IMR-90 (cell line): Measurements from ENCODE around the gene AGFG1. TPM values are rescaled to one million over a fixed set of nuclear protein-coding genes. Genes with fewer than 3 reads are reported as not detected.

Source experiments
- ATAC-seq: fragments of 200-7000 bp; cut with Tn5 transposase; 2 replicates; pipeline ENCODE4 v1.9.1; 2020; ENCODE audit warnings: low read depth, mild to moderate bottlenecking, moderate library complexity
- BruUV-seq: library from RNA; stranded (reverse); fragments of 400-500 nt; replicated peaks from 2 replicates; lab custom pipeline; 2021; lab: Mats Ljungman, UMichigan
- CTCF ChIA-PET: fragments of 300-600 bp; formaldehyde crosslinking; extraction: SDS; loops from one replicate; lab custom pipeline; 2021; ENCODE audit warnings: antibody characterized with exemption; lab: Yijun Ruan, JAX
- POLR2A ChIA-PET: fragments of 300-600 bp; sonication (Branson Sonifier 250); formaldehyde crosslinking; loops from one replicate; lab custom pipeline; 2022; ENCODE audit warnings: antibody characterized with exemption; ENCODE audit not compliant: unreplicated experiment; lab: Charles Lee
- DNase-seq: peaks from one replicate; pipeline ENCODE4 v3.0.0; 2013
- H2AFZ ChIP-seq: replicated peaks from 2 replicates; pipeline ENCODE3; 2013; ENCODE audit warnings: low read length, mild to moderate bottlenecking; ENCODE audit not compliant: poor library complexity
- H2AK5ac ChIP-seq: 2 replicates; pipeline ENCODE4 v1.6.1; 2013; ENCODE audit warnings: low read depth, low read length, inconsistent platforms
- H2AK9ac ChIP-seq: replicated peaks from 2 replicates; pipeline ENCODE3; 2013; ENCODE audit warnings: mild to moderate bottlenecking, low read depth, low read length, moderate library complexity; ENCODE audit not compliant: poor library complexity
- H2BK120ac ChIP-seq: 2 replicates; pipeline ENCODE4 v1.6.1; 2013; ENCODE audit warnings: low read depth, low read length, inconsistent platforms
- H2BK15ac ChIP-seq: 3 replicates; pipeline ENCODE4 v1.6.1; 2013; ENCODE audit warnings: low read depth, low read length, inconsistent platforms
- H2BK20ac ChIP-seq: 2 replicates; pipeline ENCODE4 v1.6.1; 2013; ENCODE audit warnings: low read depth, mild to moderate bottlenecking, inconsistent platforms, low read length, moderate library complexity
- H2BK5ac ChIP-seq: 2 replicates; pipeline ENCODE4 v1.6.1; 2013; ENCODE audit warnings: mild to moderate bottlenecking, low read depth, low read length, inconsistent platforms; ENCODE audit not compliant: poor library complexity, severe bottlenecking
- H3K14ac ChIP-seq: replicated peaks from 2 replicates; pipeline ENCODE4 v1.6.1; 2013; ENCODE audit warnings: low read depth, low read length, inconsistent platforms
- H3K18ac ChIP-seq: 2 replicates; pipeline ENCODE4 v1.6.1; 2013; ENCODE audit warnings: low read depth, low read length, control low read depth
- H3K23ac ChIP-seq: 2 replicates; pipeline ENCODE4 v1.6.1; 2013; ENCODE audit warnings: low read depth, low read length, inconsistent platforms
- H3K27ac ChIP-seq: 2 replicates; pipeline ENCODE4 v1.5.1; 2013; ENCODE audit warnings: mild to moderate bottlenecking, control low read depth, low read length; ENCODE audit not compliant: insufficient read depth
- H3K27me3 ChIP-seq: 2 replicates; pipeline ENCODE4 v1.6.1; 2013; ENCODE audit warnings: low read length; ENCODE audit not compliant: control insufficient read depth, insufficient read depth
- H3K36me3 ChIP-seq: 2 replicates; pipeline ENCODE4 v1.6.1; 2013; ENCODE audit warnings: low read length, mixed read lengths; ENCODE audit not compliant: control insufficient read depth, insufficient read depth
- H3K4ac ChIP-seq: 2 replicates; pipeline ENCODE4 v1.6.1; 2013; ENCODE audit warnings: low read depth, low read length, inconsistent platforms
- H3K4me1 ChIP-seq: 2 replicates; pipeline ENCODE4 v1.6.1; 2013; ENCODE audit warnings: low read length, mixed read lengths; ENCODE audit not compliant: control insufficient read depth, insufficient read depth
- H3K4me2 ChIP-seq: 2 replicates; pipeline ENCODE4 v1.6.1; 2013; ENCODE audit warnings: low read depth, mild to moderate bottlenecking, control low read depth, low read length, moderate library complexity
- H3K4me3 ChIP-seq: 2 replicates; pipeline ENCODE4 v1.5.1; 2013; ENCODE audit warnings: low read depth, mild to moderate bottlenecking, control low read depth, low read length, moderate library complexity; ENCODE audit not compliant: insufficient read depth
- H3K56ac ChIP-seq: 2 replicates; pipeline ENCODE4 v1.6.1; 2013; ENCODE audit warnings: low read length, inconsistent platforms; ENCODE audit not compliant: insufficient read depth; ENCODE audit errors: extremely low read depth
- H3K79me1 ChIP-seq, 2 experiments: 2 replicates each; pipeline ENCODE4 v1.6.1; 2013; ENCODE audit warnings: low read length in 2 of 2, inconsistent platforms in 1 of 2, low read depth in 1 of 2
- H3K9ac ChIP-seq: 2 replicates; pipeline ENCODE4 v1.6.1; 2013; ENCODE audit warnings: low read depth, low read length, control low read depth
- H3K9me1 ChIP-seq: 2 replicates; pipeline ENCODE4 v1.6.1; 2013; ENCODE audit warnings: low read length, inconsistent platforms; ENCODE audit not compliant: insufficient read depth
- H3K9me3 ChIP-seq: 2 replicates; pipeline ENCODE4 v1.6.1; 2013; ENCODE audit warnings: low read length; ENCODE audit not compliant: control insufficient read depth, insufficient read depth
- H4K20me1 ChIP-seq: 2 replicates; pipeline ENCODE4 v1.6.1; 2013; ENCODE audit warnings: low read length, inconsistent platforms; ENCODE audit not compliant: insufficient read depth
- H4K5ac ChIP-seq: 2 replicates; pipeline ENCODE4 v1.6.1; 2013; ENCODE audit warnings: mild to moderate bottlenecking, low read depth, low read length, control low read depth
- H4K8ac ChIP-seq, 2 experiments: 2 replicates each; pipeline ENCODE4 v1.6.1; 2013; ENCODE audit warnings: low read depth in 2 of 2, low read length in 2 of 2, control low read depth in 1 of 2, inconsistent platforms in 1 of 2
- H4K91ac ChIP-seq: 2 replicates; pipeline ENCODE4 v1.6.1; 2013; ENCODE audit warnings: low read depth, low read length, inconsistent platforms; ENCODE audit not compliant: insufficient read depth
- CEBPB ChIP-seq: IDR thresholded peaks from 2 replicates; pipeline ENCODE4 v1.6.1; 2012; ENCODE audit warnings: low read depth, low read length, improper control_type of control experiment
- CHD1 ChIP-seq: IDR thresholded peaks from 2 replicates; pipeline ENCODE4 v1.6.1; 2012; ENCODE audit warnings: low read depth, low read length, improper control_type of control experiment
- CTCF ChIP-seq: conservative IDR thresholded peaks from 2 replicates; pipeline ENCODE4 v1.5.1; 2012; ENCODE audit warnings: mild to moderate bottlenecking, low read depth, low read length, improper control_type of control experiment
- ELK1 ChIP-seq: fragments of 150-350 bp; IDR thresholded peaks from 2 replicates; pipeline ENCODE4 v1.6.1; 2016; ENCODE audit warnings: low read depth, mild to moderate bottlenecking, low read length, moderate library complexity, borderline replicate concordance
- MAFK ChIP-seq: IDR thresholded peaks from 2 replicates; pipeline ENCODE4 v1.6.1; 2012; ENCODE audit warnings: low read depth, low read length, improper control_type of control experiment
- MAZ ChIP-seq: IDR thresholded peaks from 2 replicates; pipeline ENCODE4 v1.6.1; 2012; ENCODE audit warnings: low read depth, mild to moderate bottlenecking, low read length, improper control_type of control experiment, moderate library complexity, borderline replicate concordance
- MXI1 ChIP-seq: IDR thresholded peaks from 2 replicates; pipeline ENCODE4 v1.6.1; 2012; ENCODE audit warnings: low read depth, mild to moderate bottlenecking, low read length, moderate library complexity, borderline replicate concordance
- NFE2L2 ChIP-seq: fragments of 150-350 bp; IDR thresholded peaks from 2 replicates; pipeline ENCODE4 v1.6.1; 2016; ENCODE audit warnings: low read depth, mild to moderate bottlenecking, low read length
- RCOR1 ChIP-seq: IDR thresholded peaks from 2 replicates; pipeline ENCODE4 v1.6.1; 2012; ENCODE audit warnings: mild to moderate bottlenecking, low read length, improper control_type of control experiment; ENCODE audit not compliant: insufficient replicate concordance
- WGBS, 2 experiments: methylation state at CpG; one replicate each; pipeline versions ENCODE4 v1.1.5 to v1.1.7; 2013; ENCODE audit warnings: missing lambda C conversion rate in 2 of 2; ENCODE audit not compliant: insufficient read length in 1 of 2; ENCODE audit errors: extremely low coverage in 2 of 2; 5-methylcytosine and 5-hydroxymethylcytosine counted together
- dilution Hi-C: fragments of 300-500 bp; cut with HindIII; formaldehyde crosslinking; loops from one replicate; pipeline ENCODE4 v1.14.3; 2018; ENCODE audit warnings: low sequenced_read_pairs; ENCODE audit not compliant: unreplicated experiment
- in situ Hi-C: fragments of 300-500 bp; cut with MboI; formaldehyde crosslinking; loops from 3 replicates; pipeline ENCODE4 v1.14.3; 2019; ENCODE audit warnings: low sequenced_read_pairs, inconsistent platforms, mixed read lengths
- intact Hi-C: fragments of 100-400 bp; cut with micrococcal nuclease; formaldehyde crosslinking; loops from 2 replicates; pipeline ENCODE4 v1.10.0; 2022
- polyA plus RNA-seq, 3 experiments: library from polyadenylated mRNA; depleted of rRNA; stranded (reverse); fragments of >200 nt; gene quantifications; 2 replicates each; pipeline ENCODE4 v1.2.3, GENCODE V29; 2012; ENCODE audit warnings: low replicate concordance in 1 of 3
- total RNA-seq: library from RNA; depleted of rRNA; stranded (reverse); fragments of >200 nt; gene quantifications from 2 replicates; pipeline ENCODE4 v1.2.3, GENCODE V29; 2012

Gene AGFG1
- total and polyA plus RNA-seq, 2 of the 4 experiments (the other 2 are of a cell fraction), result 58.4 to 126 TPM

- Histone ChIP-seq H2AK5ac (no peak overlapping the region), H3K36me3 (no peaks in the 10 kb centered on the region), H2BK120ac (no peak overlapping the region), H4K91ac (no peak overlapping the region), H2AK9ac (no peak overlapping the region), H3K27me3 (no peaks in the 10 kb centered on the region), H4K20me1 (no peaks in the 10 kb centered on the region), H2BK15ac (no peak overlapping the region), H3K9ac (no peak overlapping the region), H3K56ac (no peak overlapping the region), H3K9me3 (no peaks in the 10 kb centered on the region), H4K5ac (no peak overlapping the region), H3K27ac (no peak overlapping the region), H2BK20ac (no peak overlapping the region), H3K9me1 (peaks cover 3% of the 10 kb centered on the region; the same call in 1 of the 2 replicates), H3K23ac (no peak overlapping the region), H3K4me2 (no peak overlapping the region), H3K14ac (no peak overlapping the region), H3K4me3 (no peak overlapping the region), H2AFZ (no peak overlapping the region), H2BK5ac (no peak overlapping the region), H4K8ac (no peak overlapping the region), H3K79me1 (no peaks in the 10 kb centered on the region), H3K18ac (no peak overlapping the region), H3K4ac (no peak overlapping the region), H3K4me1 (peaks cover 11% of the 10 kb centered on the region)
- TF ChIP-seq RCOR1 (no peak), CHD1 (no peak), MAFK (no peak), ELK1 (no peak), MAZ (no peak), NFE2L2 (no peak), MXI1 (no peak), CTCF (no peak), CEBPB (no peak)
- intact Hi-C loops (no loop called here), dilution Hi-C loops (no loop called here), in situ Hi-C loops (no loop called here)
- 100% methylated on average over 1 of the region's 2 CpGs; no CpG with 5 or more reads in 1 of the 2 experiments for WGBS, 2 experiments
- DNase-seq, result no peak
- CTCF ChIA-PET, result no interaction called here
- ATAC-seq, result no peak
- no TSS peak for BruUV-seq
- POLR2A ChIA-PET, result no interaction called here
Observed at GRCh38 chr2:227456102-227456501, 15.9 kb upstream of the AGFG1 start.
